C1 segment of cervical spinal cord (tissue), 14 donors: ENCODE results near the gene IVL.

Experiments
- DNase-seq, 14 donors: peaks; one replicate each; lab custom pipeline; 2025; lab: John Stamatoyannopoulos, UW

Gene IVL

GRCh38 chr1:152886758-152887409 is 21.5 kb upstream of the IVL start:
- no peak for DNase-seq

GRCh38 chr1:152888126-152888525 is 20.2 kb upstream of the IVL start:
- DNase-seq: no peak

- no peak for DNase-seq
These were observed 9.3 kb upstream of the IVL start for GRCh38 chr1:152899027-152899426.

GRCh38 chr1:152899883-152900282 is 8.5 kb upstream of the IVL start:
- DNase-seq: no peak

GRCh38 chr1:152901631-152902030 is 6.7 kb upstream of the IVL start:
- DNase-seq: no peak

GRCh38 chr1:152902636-152903035 is 5.7 kb upstream of the IVL start:
- no peak for DNase-seq

GRCh38 chr1:152904688-152905440 is 3.5 kb upstream of the IVL start:
- DNase-seq: no peak

- no peak for DNase-seq
These were observed 2.3 kb upstream of the IVL start for GRCh38 chr1:152906023-152906565.

- DNase-seq: no peak
These were observed 860 bp downstream of the IVL start for GRCh38 chr1:152909206-152909605.

GRCh38 chr1:152912471-152912870 is 4.1 kb downstream of the IVL start:
- DNase-seq: no peak

- no peak for DNase-seq
These were observed 4.6 kb downstream of the IVL start for GRCh38 chr1:152912900-152913299.

GRCh38 chr1:152917794-152918193 is 9.4 kb downstream of the IVL start:
- DNase-seq: no peak

GRCh38 chr1:152919071-152919470 is 10.7 kb downstream of the IVL start:
- DNase-seq: no peak

- DNase-seq: no peak
These were observed 15.8 kb downstream of the IVL start for GRCh38 chr1:152924191-152924590.

GRCh38 chr1:152926091-152926490 is 17.7 kb downstream of the IVL start:
- no peak for DNase-seq

- no peak for DNase-seq
These were observed 20.3 kb downstream of the IVL start for GRCh38 chr1:152928671-152929070.

- no peak for DNase-seq
These were observed 23.9 kb downstream of the IVL start for GRCh38 chr1:152932170-152932811.

- no peak for DNase-seq
These were observed 24.9 kb downstream of the IVL start for GRCh38 chr1:152933196-152933595.

- DNase-seq: no peak
These were observed 32.3 kb downstream of the IVL start for GRCh38 chr1:152940614-152941013.

- no peak for DNase-seq
These were observed 32.8 kb downstream of the IVL start for GRCh38 chr1:152941037-152941711.

GRCh38 chr1:152942161-152942560 is 33.8 kb downstream of the IVL start:
- no peak for DNase-seq

GRCh38 chr1:152946248-152946647 is 37.9 kb downstream of the IVL start:
- no peak for DNase-seq
